Psoas muscle (tissue), 8 donors: ENCODE data around the gene MTFMT. TPM values are rescaled to one million over a fixed set of nuclear protein-coding genes. Genes with fewer than 3 reads are reported as not detected.

Experiments
- ATAC-seq, 4 donors: fragments of 200-7000 bp; cut with Tn5 transposase; one replicate each; pipeline ENCODE4 v1.9.1; 2020; ENCODE audit warnings: moderate library complexity in 3 of 4, mild to moderate bottlenecking in 2 of 4
- DNase-seq, 2 donors: peaks; one replicate each; pipeline ENCODE4 v3.0.0-alpha.2; 2020
- H3K27ac ChIP-seq: fragments of 200-600 bp; one replicate; pipeline ENCODE4 v1.8.0; 2022
- H3K27me3 ChIP-seq, 3 donors: fragments of 200-600 bp in 1 of 3; one replicate each; pipeline versions ENCODE4 v1.6.1 to v1.8.0; 2013 to 2022; ENCODE audit warnings: low read length in 2 of 3, mild to moderate bottlenecking in 2 of 3, moderate library complexity in 1 of 3; ENCODE audit not compliant: insufficient read depth in 3 of 3
- H3K36me3 ChIP-seq, 2 donors: fragments of 200-600 bp in 1 of 2; one replicate each; pipeline versions ENCODE4 v1.6.1 to v1.8.0; 2013 to 2022; ENCODE audit warnings: low read depth in 1 of 2, mild to moderate bottlenecking in 1 of 2, moderate library complexity in 1 of 2; ENCODE audit not compliant: insufficient read depth in 1 of 2
- H3K4me1 ChIP-seq: fragments of 200-600 bp; one replicate; pipeline ENCODE4 v1.8.0; 2022
- H3K4me3 ChIP-seq: fragments of 200-600 bp; one replicate; pipeline ENCODE4 v1.8.0; 2022; ENCODE audit warnings: mild to moderate bottlenecking
- H3K9me3 ChIP-seq: fragments of 200-600 bp; one replicate; pipeline ENCODE4 v1.8.0; 2022
- CTCF ChIP-seq: fragments of 200-600 bp; IDR thresholded peaks from one replicate; pipeline ENCODE4 v1.8.0; 2022; ENCODE audit warnings: antibody characterized with exemption
- WGBS, 3 donors: extraction: QIAGEN DNeasy Blood & Tissue Kit; methylation state at CpG; one replicate each; pipeline versions ENCODE4 v1.1.6 to v1.1.7; 2013; 5-methylcytosine and 5-hydroxymethylcytosine counted together
- intact Hi-C, 2 donors: fragments of 100-400 bp; cut with DNase I; formaldehyde crosslinking; loops; one replicate each; pipeline versions ENCODE4 v1.11.0 to v1.14.2; 2022
- polyA plus RNA-seq, 3 donors: library from polyadenylated mRNA; stranded (reverse); fragments of 200-250 nt; gene quantifications; one replicate each; pipeline ENCODE4 v1.2.3, GENCODE V29; 2013
- total RNA-seq, 4 donors: library from RNA; stranded (reverse); fragmentation: NEBNext Ultra II Directional in 2 of 4; extraction: Animal tissue kit (Norgen Biotek cat#: 25700) in 2 of 4; gene quantifications; one replicate each; pipeline versions ENCODE4 v1.2.1 to v1.2.4, GENCODE V29; 2021 to 2023
- donor health status: healthy with polysubstance abuse.
- donor health status: DM: no; HTN: no; CAD: no; lungs with moderate emphysema.
- donor health status: Bipolar disorder and iron deficiency.
- donor health status: healthy.
- donor health status: DM: yes; HTN: yes; CAD: no.
- donor health status: DM: no; HTN: no; CAD: no.
- donor health status: DM: no; HTN: no; CAD: no.
- donor health status: DM: yes; HTN: yes; CAD: no.

MTFMT gene
- total and polyA plus RNA-seq, 7 donors: 9.4 to 18.1 (median 14.0) TPM

GRCh38 chr15:64960153-64960552, 69.3 kb downstream of the MTFMT start:
- no peak overlapping the region for H3K4me3 ChIP-seq
- H3K4me1 ChIP-seq: no peaks in the 10 kb centered on the region
- H3K27ac ChIP-seq: no peak overlapping the region
- intact Hi-C loops: no loop called here
- DNase-seq (no peak), ATAC-seq (no peak)
- WGBS, 3 donors: 86 to 92% (median 88%) methylated on average over 6 of the region's 6 CpGs
- no peaks in the 10 kb centered on the region for H3K27me3 ChIP-seq
- TF ChIP-seq CTCF: no peak
- H3K9me3 ChIP-seq: no peaks in the 10 kb centered on the region
- peaks cover 21 to 97% of the 10 kb centered on the region in 2 donors for H3K36me3 ChIP-seq

- intact Hi-C loops: no loop called here
- no peak for DNase-seq
- TF ChIP-seq CTCF: no peak
Observed at GRCh38 chr15:64959128-64959527, 70.3 kb downstream of the MTFMT start.

GRCh38 chr15:64954395-64954794, 75.0 kb downstream of the MTFMT start:
- WGBS, 3 donors: 55 to 92% (median 59%) methylated on average over 2 to 3 of the region's 3 CpGs
- ATAC-seq: no peak
- Histone ChIP-seq H3K36me3 (peaks cover 6 to 41% of the 10 kb centered on the region in 2 donors), H3K9me3 (no peaks in the 10 kb centered on the region), H3K27ac (no peak overlapping the region), H3K4me3 (no peak overlapping the region), H3K4me1 (no peaks in the 10 kb centered on the region), H3K27me3 (no peaks in the 10 kb centered on the region)
- no peak for DNase-seq
- no peak for TF ChIP-seq CTCF
- intact Hi-C loops: loop anchor here in 1 of 2 donors (5.0 kb wide), 1 partner anchor 308 kb away; no protein-coding TSS in a partner anchor

More at GRCh38 chr15:64959128-64959527, 70.3 kb downstream of the MTFMT start:
- 95% methylated on average over 9 of the region's 9 CpGs for WGBS, 3 donors
- Histone ChIP-seq H3K9me3 (no peaks in the 10 kb centered on the region), H3K4me3 (no peak overlapping the region), H3K36me3 (peaks cover 19 to 88% of the 10 kb centered on the region in 2 donors), H3K27ac (no peak overlapping the region), H3K4me1 (no peaks in the 10 kb centered on the region), H3K27me3 (no peaks in the 10 kb centered on the region)
- no peak for ATAC-seq

- H3K4me3 ChIP-seq: no peak overlapping the region
- H3K36me3 ChIP-seq: peaks cover 6 to 19% of the 10 kb centered on the region in 2 donors
- DNase-seq (no peak), ATAC-seq (no peak)
- intact Hi-C loops: loop anchor here (2.0 to 5.0 kb wide), 2 partner anchors 310 to 715 kb away; no protein-coding TSS in a partner anchor
- no peaks in the 10 kb centered on the region for H3K9me3 ChIP-seq
- H3K27me3 ChIP-seq: no peaks in the 10 kb centered on the region
- no peak for TF ChIP-seq CTCF
- WGBS, 3 donors: 88 to 98% (median 95%) methylated on average over 2 of the region's 2 CpGs
- H3K4me1 ChIP-seq: no peaks in the 10 kb centered on the region
- no peak overlapping the region for H3K27ac ChIP-seq
Observed at GRCh38 chr15:64951777-64952418, 77.5 kb downstream of the MTFMT start.

Other genes starting within 250 kb of the MTFMT start
- gene PIF1, start 204.0 kb downstream of the MTFMT start, total RNA-seq: under 1 TPM; 0.24 to 0.52 (median 0.36) TPM
- under 1 TPM; 0.34 to 0.47 (median 0.36) TPM for gene PIF1, start 204.0 kb downstream of the MTFMT start, polyA plus RNA-seq
- 1 to 10 TPM; 5.2 to 6.7 (median 6.2) TPM for gene PLEKHO2, start 187.7 kb downstream of the MTFMT start, total RNA-seq
- gene PLEKHO2, start 187.7 kb downstream of the MTFMT start, polyA plus RNA-seq: 1 to 10 TPM; 1.9 to 4.4 (median 2.9) TPM
- 1 to 10 TPM in 1 of 4 donors, under 1 TPM in 3; 0.46 to 1.2 (median 0.92) TPM for gene ANKDD1A, start 117.7 kb downstream of the MTFMT start, total RNA-seq
- gene ANKDD1A, start 117.7 kb downstream of the MTFMT start, polyA plus RNA-seq: under 1 TPM; 0.18 to 0.30 (median 0.20) TPM
- 10 to 100 TPM; 38.6 to 66.9 (median 52.1) TPM for gene SPG21, start 39.7 kb downstream of the MTFMT start, total RNA-seq
- gene SPG21, start 39.7 kb downstream of the MTFMT start, polyA plus RNA-seq: 100 to 1,000 TPM in 1 of 3 donors, 10 to 100 TPM in 2; 58.4 to 106 (median 58.4) TPM
- not detected for gene SLC51B, start 15.7 kb upstream of the MTFMT start, total RNA-seq
- under 1 TPM in 2 of 3 donors, not detected in 1; 0.04 to 0.07 TPM for gene SLC51B, start 15.7 kb upstream of the MTFMT start, polyA plus RNA-seq
- 1 to 10 TPM; 2.5 to 6.3 (median 3.2) TPM for gene RASL12, start 38.4 kb upstream of the MTFMT start, total RNA-seq
- gene RASL12, start 38.4 kb upstream of the MTFMT start, polyA plus RNA-seq: 1 to 10 TPM; 2.6 to 3.0 (median 3.0) TPM
- gene KBTBD13, start 47.1 kb upstream of the MTFMT start, total RNA-seq: 1 to 10 TPM; 1.3 to 5.7 (median 3.4) TPM
- gene KBTBD13, start 47.1 kb upstream of the MTFMT start, polyA plus RNA-seq: 1 to 10 TPM in 2 of 3 donors, under 1 TPM in 1; 0.12 to 5.7 (median 1.2) TPM
- gene UBAP1L, start 85.6 kb upstream of the MTFMT start, total RNA-seq: 1 to 10 TPM; 1.1 to 2.8 (median 1.9) TPM
- 1 to 10 TPM in 1 of 3 donors, under 1 TPM in 2; 0.79 to 1.1 (median 0.90) TPM for gene UBAP1L, start 85.6 kb upstream of the MTFMT start, polyA plus RNA-seq
- 10 to 100 TPM; 12.3 to 22.4 (median 15.7) TPM for gene PDCD7, start 104.2 kb upstream of the MTFMT start, total RNA-seq
- 10 to 100 TPM in 1 of 3 donors, 1 to 10 TPM in 2; 6.8 to 14.5 (median 9.9) TPM for gene PDCD7, start 104.2 kb upstream of the MTFMT start, polyA plus RNA-seq
- gene CLPX, start 155.7 kb upstream of the MTFMT start, total RNA-seq: 10 to 100 TPM; 53.7 to 87.2 (median 73.8) TPM
- 10 to 100 TPM; 24.4 to 45.9 (median 25.5) TPM for gene CLPX, start 155.7 kb upstream of the MTFMT start, polyA plus RNA-seq
- 10 to 100 TPM in 2 of 4 donors, 1 to 10 TPM in 2; 5.6 to 31.7 (median 12.7) TPM for gene CILP, start 181.8 kb upstream of the MTFMT start, total RNA-seq
- 10 to 100 TPM in 1 of 3 donors, 1 to 10 TPM in 2; 3.9 to 13.0 (median 5.3) TPM for gene CILP, start 181.8 kb upstream of the MTFMT start, polyA plus RNA-seq